Uterus (tissue), 4 donors: ENCODE results near the gene FBXO7. TPM values are rescaled to one million over a fixed set of nuclear protein-coding genes. Genes with fewer than 3 reads are reported as not detected.
"Not testable (repeated sequence)": the region's sequence is repeated elsewhere in the genome, so short reads cannot be mapped to it uniquely, and the experiment has no call there.

Experiments
- DNase-seq, 2 donors: peaks; one replicate each; pipeline ENCODE4 v3.0.0-alpha.2; 2019 to 2020
- H3K27ac ChIP-seq, 2 donors: fragments of 200-600 bp; sonication (generic); 1 replicate in 1 of 2; 2 replicates in 1 of 2; pipeline ENCODE4 v1.5.1; 2016 to 2018
- H3K27me3 ChIP-seq, 2 donors: fragments of 200-600 bp; sonication (generic); one replicate each; pipeline ENCODE4 v1.5.1; 2018 to 2019; ENCODE audit warnings: control low read depth in 1 of 2
- H3K36me3 ChIP-seq, 2 donors: fragments of 200-600 bp; sonication (generic); one replicate each; pipeline ENCODE4 v1.5.1; 2019; ENCODE audit warnings: control low read depth in 1 of 2
- H3K4me1 ChIP-seq, 2 donors: fragments of 200-600 bp; sonication (generic); one replicate each; pipeline ENCODE4 v1.5.1; 2018 to 2019; ENCODE audit warnings: control low read depth in 1 of 2
- H3K4me3 ChIP-seq, 2 donors: fragments of 200-600 bp; sonication (generic); 1 replicate in 1 of 2; 2 replicates in 1 of 2; pipeline ENCODE4 v1.5.1; 2018 to 2019; ENCODE audit warnings: mild to moderate bottlenecking in 1 of 2
- H3K9me3 ChIP-seq, 2 donors: fragments of 200-600 bp; sonication (generic); one replicate each; pipeline ENCODE4 v1.5.1; 2019; ENCODE audit warnings: control low read depth in 1 of 2
- POLR2A ChIP-seq, 2 donors: fragments of 450-650 bp; IDR thresholded peaks; one replicate each; pipeline ENCODE4 v1.6.1; 2016; ENCODE audit warnings: antibody characterized with exemption in 2 of 2, mild to moderate bottlenecking in 1 of 2, moderate library complexity in 1 of 2
- intact Hi-C: fragments of 100-400 bp; cut with DNase I; formaldehyde crosslinking; loops from one replicate; pipeline ENCODE4 v1.15.1; 2023; ENCODE audit warnings: low total_unique reads
- total RNA-seq, 4 donors: library from RNA; depleted of rRNA in 3 of 4; stranded (reverse); fragments of >200 nt in 3 of 4; gene quantifications; one replicate each; pipeline versions ENCODE4 v1.1.0 to v1.2.4, GENCODE V29; 2014 to 2023
- TF ChIP-seq, protein P1 (sequence below), 4 experiments: fragments of 200-600 bp in 2 of 4; fragments of 450-650 bp in 2 of 4; sonication (generic) in 2 of 4; IDR thresholded peaks; one replicate each; pipeline ENCODE4 v1.5.1; 2016 to 2019; ENCODE audit warnings: antibody characterized with exemption in 4 of 4, mild to moderate bottlenecking in 2 of 4, moderate library complexity in 1 of 4
- donor health status: DM: yes; HTN: yes; CAD: no.

Gene FBXO7
- total RNA-seq, 4 donors from 2014 or later = 78.2 to 90.2 (median 80.0) TPM

DNA sequence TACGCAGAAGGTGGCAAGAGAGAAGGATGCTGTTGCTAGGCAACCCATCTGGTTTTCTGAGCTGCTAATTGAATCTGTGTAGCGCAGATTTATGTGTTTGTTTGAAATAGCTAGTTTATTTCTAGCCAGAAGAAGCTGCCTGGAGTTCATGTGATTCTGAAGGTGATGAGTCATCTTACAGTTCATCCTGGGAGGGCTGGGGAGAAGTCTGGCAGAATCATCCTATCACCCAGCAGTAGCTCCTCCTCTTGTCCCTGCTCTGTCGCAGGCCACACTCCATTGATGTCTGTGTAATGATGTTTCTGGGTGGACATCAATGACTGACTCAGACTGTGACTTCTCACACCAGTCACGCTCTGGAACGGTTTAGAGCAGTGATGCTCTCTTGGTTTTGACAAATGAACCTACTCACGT, 4.8 kb upstream of the FBXO7 start:
- H3K27ac ChIP-seq = peak overlapping the region; percentile 26 to 45
- H3K4me1 ChIP-seq = no peaks in the 10 kb centered on the region
- no peak overlapping the region for H3K4me3 ChIP-seq
- no peaks in the 10 kb centered on the region for H3K36me3 ChIP-seq
- intact Hi-C loops = no loop called here
- no peaks in the 10 kb centered on the region for H3K9me3 ChIP-seq
- no peaks in the 10 kb centered on the region for H3K27me3 ChIP-seq
- DNase-seq = peak in 1 of 2 donors; percentile 38
- TF ChIP-seq, protein P1, sequence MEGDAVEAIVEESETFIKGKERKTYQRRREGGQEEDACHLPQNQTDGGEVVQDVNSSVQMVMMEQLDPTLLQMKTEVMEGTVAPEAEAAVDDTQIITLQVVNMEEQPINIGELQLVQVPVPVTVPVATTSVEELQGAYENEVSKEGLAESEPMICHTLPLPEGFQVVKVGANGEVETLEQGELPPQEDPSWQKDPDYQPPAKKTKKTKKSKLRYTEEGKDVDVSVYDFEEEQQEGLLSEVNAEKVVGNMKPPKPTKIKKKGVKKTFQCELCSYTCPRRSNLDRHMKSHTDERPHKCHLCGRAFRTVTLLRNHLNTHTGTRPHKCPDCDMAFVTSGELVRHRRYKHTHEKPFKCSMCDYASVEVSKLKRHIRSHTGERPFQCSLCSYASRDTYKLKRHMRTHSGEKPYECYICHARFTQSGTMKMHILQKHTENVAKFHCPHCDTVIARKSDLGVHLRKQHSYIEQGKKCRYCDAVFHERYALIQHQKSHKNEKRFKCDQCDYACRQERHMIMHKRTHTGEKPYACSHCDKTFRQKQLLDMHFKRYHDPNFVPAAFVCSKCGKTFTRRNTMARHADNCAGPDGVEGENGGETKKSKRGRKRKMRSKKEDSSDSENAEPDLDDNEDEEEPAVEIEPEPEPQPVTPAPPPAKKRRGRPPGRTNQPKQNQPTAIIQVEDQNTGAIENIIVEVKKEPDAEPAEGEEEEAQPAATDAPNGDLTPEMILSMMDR (IDR thresholded peaks at IDR 0.05) = no peak
- TF ChIP-seq POLR2A (IDR thresholded peaks at IDR 0.05) = no peak

DNA sequence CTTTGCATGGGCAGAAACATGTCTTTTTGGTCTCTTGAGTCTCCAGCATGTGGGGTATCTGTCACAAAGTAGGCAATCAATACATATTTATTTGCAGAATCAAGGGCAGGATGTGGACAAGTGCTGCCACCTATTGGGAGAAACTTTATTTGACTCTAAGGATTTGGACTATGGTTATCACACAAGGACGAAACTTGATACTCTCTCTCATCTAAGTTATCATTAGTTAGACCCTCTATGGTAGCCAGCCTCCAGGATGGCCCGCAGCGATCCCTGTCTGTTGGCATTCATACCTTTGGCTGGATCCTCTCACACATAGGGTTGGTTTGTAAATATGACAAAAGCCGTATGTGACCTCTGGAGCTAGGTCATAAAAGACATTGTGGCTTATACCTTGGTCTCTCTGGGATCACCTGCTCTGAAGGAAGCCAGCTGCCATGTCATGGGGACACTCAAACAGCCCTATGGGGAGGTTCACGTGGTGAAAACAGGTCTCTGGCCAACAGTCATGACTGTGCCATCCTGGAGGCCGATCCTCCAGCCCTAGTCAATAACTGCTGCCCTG, 1.1 kb upstream of the FBXO7 start:
- no peaks in the 10 kb centered on the region for H3K36me3 ChIP-seq
- intact Hi-C loops = no loop called here
- H3K4me3 ChIP-seq = no peak overlapping the region
- H3K27me3 ChIP-seq = no peaks in the 10 kb centered on the region
- no peaks in the 10 kb centered on the region for H3K4me1 ChIP-seq
- H3K9me3 ChIP-seq = no peaks in the 10 kb centered on the region
- TF ChIP-seq, protein P1 (IDR thresholded peaks at IDR 0.05) = peak; percentile 39 to 58 (median 50)
- no peak for TF ChIP-seq POLR2A (IDR thresholded peaks at IDR 0.05)
- DNase-seq = peak in 1 of 2 donors; percentile 16
- peak overlapping the region; percentile 96 to 99 for H3K27ac ChIP-seq

DNA sequence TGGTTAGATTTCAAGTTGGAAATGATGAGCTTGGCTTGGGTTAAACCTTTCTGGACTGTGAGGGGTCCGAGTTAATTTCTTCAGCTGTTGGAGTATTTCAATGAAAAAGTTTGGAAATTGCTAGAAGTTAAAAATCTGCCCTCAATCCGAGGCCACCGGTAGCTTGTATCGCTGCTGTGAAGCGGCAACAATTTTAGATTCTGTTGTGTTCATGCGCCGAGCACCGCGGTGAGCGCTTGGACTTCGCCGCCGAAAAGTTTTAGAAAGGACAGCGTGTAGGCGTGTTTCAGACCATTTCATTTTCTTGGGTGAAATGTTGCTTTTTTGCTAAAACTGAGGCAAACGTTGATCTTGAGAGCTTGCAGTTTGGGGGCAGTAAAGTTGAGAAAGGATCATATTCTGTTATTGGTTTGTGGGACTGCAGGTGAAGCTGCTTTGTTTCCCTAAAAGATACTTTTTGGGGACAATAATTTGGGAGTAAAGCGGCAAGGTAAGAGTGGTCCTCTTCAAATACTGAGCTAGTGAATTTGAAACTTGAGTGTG, 928 bp downstream of the FBXO7 start:
- peak overlapping the region; percentile 96 to 99 for H3K27ac ChIP-seq
- intact Hi-C loops = no loop called here
- peak; percentile 23 to 34 for DNase-seq

DNA sequence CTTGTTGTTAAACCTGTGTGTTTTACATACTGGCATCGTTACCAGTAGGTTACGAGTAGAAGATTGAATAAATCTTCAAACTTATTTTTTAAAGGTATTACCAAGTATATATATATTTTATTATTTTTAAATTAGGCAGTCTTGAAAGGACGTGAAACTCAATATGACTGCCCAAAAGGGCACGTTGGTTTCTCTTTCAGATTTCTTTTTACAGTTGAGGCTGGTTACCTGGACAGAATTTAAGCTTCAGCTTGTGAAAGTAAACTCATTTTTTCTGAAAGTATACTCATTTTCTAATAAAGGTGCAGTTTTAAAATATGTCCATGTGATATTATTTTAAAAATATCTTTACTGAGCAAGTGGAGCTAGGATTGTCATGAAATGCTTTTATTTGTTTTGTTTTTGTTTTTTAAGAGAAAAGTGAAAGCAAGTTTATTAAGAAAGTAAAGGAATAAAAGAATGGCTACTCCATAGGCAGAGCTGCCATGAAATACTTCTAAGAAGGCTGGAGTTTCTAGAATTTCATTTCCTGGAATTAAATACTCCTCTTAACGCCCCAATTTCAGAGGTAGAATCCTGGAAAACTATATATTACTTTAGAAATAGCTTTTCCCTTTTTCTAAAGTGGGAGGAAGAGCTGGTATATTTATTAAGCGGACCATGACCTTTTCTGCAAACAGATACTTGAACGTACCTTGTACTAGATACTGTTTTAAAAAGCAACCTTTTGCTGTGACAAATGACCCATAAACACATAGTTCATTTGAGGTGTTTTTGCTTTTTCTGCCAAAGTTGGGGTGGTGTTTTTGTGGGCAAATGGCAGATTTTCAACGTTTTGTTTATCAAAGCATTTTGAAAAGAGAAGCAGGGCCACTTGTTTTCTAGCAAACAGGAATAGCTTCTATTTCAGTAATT, 1.9 kb downstream of the FBXO7 start:
- Histone ChIP-seq H3K27ac (peak overlapping the region; percentile 96 to 99), H3K9me3 (no peaks in the 10 kb centered on the region), H3K36me3 (no peaks in the 10 kb centered on the region), H3K4me3 (peak overlapping the region; percentile 60 to 95), H3K27me3 (no peaks in the 10 kb centered on the region), H3K4me1 (no peaks in the 10 kb centered on the region)
- DNase-seq = no peak
- intact Hi-C loops = no loop called here
- TF ChIP-seq POLR2A (IDR thresholded peaks at IDR 0.05) = no peak
- TF ChIP-seq, protein P1 (IDR thresholded peaks at IDR 0.05) = no peak

More for the DNA sequence above, 928 bp downstream of the FBXO7 start:
- TF ChIP-seq, protein P1 (IDR thresholded peaks at IDR 0.05) = no peak
- no peak for TF ChIP-seq POLR2A (IDR thresholded peaks at IDR 0.05)
- Histone ChIP-seq H3K27me3 (no peaks in the 10 kb centered on the region), H3K36me3 (no peaks in the 10 kb centered on the region), H3K9me3 (no peaks in the 10 kb centered on the region), H3K4me3 (peak overlapping the region; percentile 60 to 95), H3K4me1 (no peaks in the 10 kb centered on the region)

DNA sequence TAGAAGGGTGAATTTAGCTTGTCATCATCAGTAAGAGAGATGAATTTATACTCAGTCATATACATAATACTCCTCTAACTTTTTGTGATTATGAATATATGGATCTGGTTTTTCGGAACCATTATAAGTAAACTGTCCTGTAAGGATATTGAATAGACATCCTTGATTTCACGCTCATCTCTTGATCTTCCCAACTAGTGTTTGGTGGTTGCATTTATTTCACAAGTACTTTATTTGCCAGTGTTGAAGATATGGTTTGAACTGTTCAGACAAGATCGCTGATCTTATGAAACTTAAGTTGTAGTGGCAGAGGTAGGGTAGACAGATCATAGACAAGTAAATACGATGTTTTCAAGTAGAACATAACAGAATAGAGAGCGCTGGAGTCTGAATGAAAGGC, 3.0 kb downstream of the FBXO7 start:
- Histone ChIP-seq H3K27ac (no peak overlapping the region), H3K9me3 (no peaks in the 10 kb centered on the region), H3K4me3 (no peak overlapping the region), H3K36me3 (no peaks in the 10 kb centered on the region), H3K27me3 (no peaks in the 10 kb centered on the region), H3K4me1 (peaks cover 0 to 6% of the 10 kb centered on the region in 2 donors)
- intact Hi-C loops = no loop called here
- TF ChIP-seq POLR2A (IDR thresholded peaks at IDR 0.05) = no peak
- TF ChIP-seq, protein P1 (IDR thresholded peaks at IDR 0.05) = no peak
- DNase-seq = no peak

DNA sequence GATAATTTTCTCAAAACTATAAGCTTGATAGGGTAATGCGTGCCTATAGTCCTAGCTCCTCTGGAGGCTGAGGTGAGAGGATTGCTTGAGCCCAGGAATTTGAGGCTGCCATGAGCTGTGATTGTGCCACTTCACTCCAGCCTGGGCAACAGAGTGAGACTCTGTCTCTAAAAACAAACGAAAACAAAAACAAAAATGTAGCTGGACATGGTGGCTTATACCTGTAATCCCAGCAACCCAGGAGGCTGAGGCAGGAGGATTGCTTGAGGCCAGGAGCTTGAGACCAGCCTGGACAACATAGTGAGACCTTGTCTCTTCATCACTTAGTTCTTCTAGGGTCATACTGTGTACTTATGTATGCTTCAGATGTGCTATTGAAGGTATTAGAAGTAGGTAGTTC, 3.9 kb downstream of the FBXO7 start:
- H3K9me3 ChIP-seq, H3K36me3 ChIP-seq, intact Hi-C loops, H3K27me3 ChIP-seq, H3K4me3 ChIP-seq, H3K27ac ChIP-seq, H3K4me1 ChIP-seq, DNase-seq: not testable (repeated sequence)
